GM18951 (cell line): ENCODE results near the gene RAET1E.
"Not testable (repeated sequence)": the region's sequence is repeated elsewhere in the genome, so short reads cannot be mapped to it uniquely, and the experiment has no call there.

Experiments used
- POLR2A ChIP-seq: IDR thresholded peaks from 4 replicates; pipeline ENCODE4 v1.6.1; 2011; ENCODE audit warnings: mild to moderate bottlenecking; ENCODE audit not compliant: insufficient read length, insufficient read depth; ENCODE audit errors: extremely low read depth
- in situ Hi-C: fragments of 300-500 bp; cut with MboI; formaldehyde crosslinking; loops from one replicate; pipeline ENCODE4 v1.12.0; 2022; ENCODE audit warnings: low sequenced_read_pairs, mixed read lengths, inconsistent platforms; ENCODE audit not compliant: unreplicated experiment

The RAET1E gene

DNA sequence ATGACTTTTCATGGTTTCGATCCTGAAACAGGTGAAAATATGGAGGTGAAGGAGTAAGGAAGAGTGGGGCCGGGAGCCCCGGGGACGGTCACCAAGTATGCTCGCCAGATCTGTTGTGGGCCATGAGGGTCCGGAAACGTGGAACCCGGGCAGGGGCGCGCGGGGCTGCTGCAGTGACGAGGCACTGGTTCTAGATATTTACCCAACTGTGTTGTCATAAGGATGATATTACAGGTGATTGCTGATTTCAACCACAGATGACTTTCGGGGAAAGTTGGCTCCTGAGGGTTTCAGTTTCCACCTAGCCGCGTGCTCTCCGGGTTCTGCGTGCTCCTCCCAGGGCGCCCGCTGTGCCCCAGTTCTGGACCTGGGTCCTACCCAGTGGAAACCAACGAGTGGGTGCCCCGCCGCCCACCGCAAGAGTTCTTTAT, 12.8 kb upstream of the RAET1E start:
- in situ Hi-C loops = no loop called here
- TF ChIP-seq POLR2A = no peak

DNA sequence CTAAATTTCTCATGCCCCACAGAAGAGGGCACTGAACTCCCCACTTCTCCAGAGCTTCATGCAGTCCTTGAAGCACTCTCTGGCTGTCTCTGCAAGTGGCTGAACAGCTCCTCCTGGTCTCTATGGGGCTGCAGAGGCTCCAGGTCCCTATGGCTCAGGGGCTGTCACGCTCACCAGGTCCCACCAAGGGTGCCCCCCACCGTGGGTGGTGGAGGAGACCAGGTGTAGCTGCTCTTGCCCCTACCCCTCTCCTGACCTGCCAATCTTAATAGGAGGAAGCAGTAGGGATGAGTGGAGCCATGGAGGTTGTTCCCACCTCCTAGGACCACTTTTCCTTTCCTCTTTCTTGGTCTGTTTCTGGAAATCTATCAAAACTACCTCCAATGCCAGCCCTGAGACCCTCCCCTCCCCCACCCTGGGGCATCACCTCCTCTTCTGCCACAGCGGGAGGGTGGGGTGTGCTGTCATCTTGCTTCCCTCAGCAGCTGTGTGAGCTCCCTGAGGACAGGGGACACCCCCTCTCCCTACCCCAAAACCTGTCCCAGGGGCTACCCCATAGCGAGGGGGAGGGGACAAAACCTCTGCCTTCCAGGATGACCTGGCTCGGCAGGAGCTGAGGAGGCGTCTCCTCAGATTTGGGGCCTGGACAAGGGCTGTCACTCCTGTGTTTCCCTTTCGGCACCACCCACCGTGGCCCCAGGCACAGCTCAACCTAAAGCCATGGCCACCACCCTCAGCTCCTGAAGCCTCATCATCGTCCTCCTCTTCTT, 12.0 kb upstream of the RAET1E start:
- in situ Hi-C loops = no loop called here
- no peak for TF ChIP-seq POLR2A

DNA sequence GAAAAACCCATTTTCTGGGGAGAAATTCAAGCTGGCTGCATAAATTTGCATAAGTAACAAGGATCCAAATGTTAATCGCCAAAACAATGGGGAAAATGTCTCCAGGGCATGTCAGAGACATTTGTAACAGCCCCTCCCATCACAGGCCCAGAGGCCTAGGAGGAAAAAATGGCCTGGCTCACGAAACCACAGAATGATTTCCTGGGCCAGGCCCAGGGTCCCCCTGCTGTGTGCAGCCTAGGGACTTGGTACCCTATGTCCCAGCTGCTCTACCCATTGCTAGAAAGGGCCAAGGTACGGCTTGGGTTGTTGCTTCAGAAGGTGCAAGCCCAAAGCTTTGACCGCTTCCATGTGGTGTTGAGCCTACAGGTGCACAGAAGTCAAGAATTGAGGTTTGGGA, 10.6 kb upstream of the RAET1E start:
- in situ Hi-C loops = not testable (repeated sequence)

DNA sequence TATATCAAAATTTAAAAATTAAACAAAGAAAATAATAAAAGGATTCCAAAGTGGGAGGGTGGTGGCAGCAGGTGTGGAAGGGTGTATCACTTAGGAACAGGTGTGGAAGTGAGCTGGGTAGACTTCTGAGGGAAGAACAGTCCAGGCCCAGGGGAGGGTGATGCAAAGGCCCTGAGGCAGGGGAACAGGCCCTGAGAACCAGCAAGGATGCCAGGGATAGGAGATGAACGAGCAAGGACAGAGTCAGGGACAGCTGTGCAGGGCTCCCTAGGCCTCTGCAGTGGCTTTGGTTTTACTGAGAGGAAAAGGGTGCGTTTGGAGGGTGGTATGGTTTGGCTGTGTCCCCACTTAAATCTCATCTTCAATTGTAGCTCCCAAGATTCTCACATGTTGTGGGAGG, 9.4 kb upstream of the RAET1E start:
- in situ Hi-C loops = no loop called here
- TF ChIP-seq POLR2A = no peak

DNA sequence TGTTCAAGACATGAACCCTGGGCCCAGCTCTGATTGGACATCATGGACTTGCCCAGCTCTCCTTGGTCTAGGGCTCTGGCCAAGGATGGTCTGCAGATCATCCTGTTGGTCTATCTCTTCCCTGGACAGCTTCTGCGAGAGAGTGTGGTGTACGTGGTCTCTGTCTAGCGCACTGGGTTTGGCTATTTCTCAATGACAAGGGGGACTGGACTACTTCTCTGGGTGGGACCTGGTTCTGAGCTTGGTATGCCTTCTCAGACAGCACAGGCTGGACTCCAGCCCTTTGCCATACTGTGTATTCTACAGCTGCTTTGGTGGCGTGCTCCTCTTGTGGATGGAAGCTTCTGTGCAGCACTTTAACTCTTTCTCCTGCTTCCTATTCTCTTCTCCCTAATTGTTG, 8.5 kb upstream of the RAET1E start:
- in situ Hi-C loops = no loop called here

DNA sequence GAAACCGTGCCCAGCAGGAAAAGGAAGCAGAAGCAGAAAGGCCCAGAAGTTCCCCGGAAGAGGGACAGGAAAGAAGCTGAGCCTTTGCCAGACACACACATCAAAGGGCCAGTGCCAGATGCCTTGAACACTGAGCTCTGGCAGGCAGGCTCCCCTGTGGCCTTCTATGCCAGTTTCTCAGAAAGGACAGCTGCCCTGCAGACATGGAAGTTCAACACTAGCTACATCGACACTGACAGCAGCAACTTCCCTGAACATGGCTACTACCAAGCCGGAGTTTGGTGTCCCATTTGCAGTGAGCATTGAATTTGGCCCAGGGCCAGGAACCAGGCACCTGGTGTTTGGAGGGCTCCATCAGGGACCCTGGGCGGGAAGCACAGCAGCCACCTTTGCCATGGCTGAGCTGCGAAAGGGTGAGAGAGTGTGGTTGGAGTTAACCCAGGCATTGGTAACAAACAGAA, 8.0 kb upstream of the RAET1E start:
- in situ Hi-C loops = no loop called here
- no peak for TF ChIP-seq POLR2A

More for the DNA sequence above, 8.5 kb upstream of the RAET1E start:
- TF ChIP-seq POLR2A = no peak

DNA sequence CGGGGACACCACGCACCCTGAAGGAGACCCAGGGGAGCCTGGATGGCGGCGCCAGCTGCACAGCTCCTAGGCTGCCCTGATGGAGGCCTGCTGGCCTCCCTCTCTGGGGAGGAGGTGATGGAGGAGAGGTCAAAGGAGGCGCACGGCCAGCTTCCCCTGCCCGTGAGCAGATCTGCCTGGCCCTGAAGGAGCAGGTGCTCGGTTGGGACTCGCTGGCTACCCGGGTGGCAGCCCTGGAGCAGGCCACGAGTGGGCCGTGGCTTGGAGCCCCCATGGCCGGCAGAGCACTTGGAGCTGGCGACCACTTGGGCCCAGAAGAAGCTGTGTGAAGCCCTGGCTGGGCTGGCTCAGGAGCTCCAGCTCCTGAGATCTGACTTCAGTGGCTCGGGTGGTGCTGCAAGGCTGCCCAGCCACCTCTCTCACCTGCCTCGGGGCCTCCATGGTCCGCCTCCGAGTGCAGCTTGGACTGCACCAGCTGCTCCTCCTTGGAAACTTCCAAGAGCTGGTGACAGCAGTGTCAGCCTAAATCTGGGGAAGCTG, 7.5 kb upstream of the RAET1E start:
- TF ChIP-seq POLR2A = no peak
- in situ Hi-C loops = no loop called here

DNA sequence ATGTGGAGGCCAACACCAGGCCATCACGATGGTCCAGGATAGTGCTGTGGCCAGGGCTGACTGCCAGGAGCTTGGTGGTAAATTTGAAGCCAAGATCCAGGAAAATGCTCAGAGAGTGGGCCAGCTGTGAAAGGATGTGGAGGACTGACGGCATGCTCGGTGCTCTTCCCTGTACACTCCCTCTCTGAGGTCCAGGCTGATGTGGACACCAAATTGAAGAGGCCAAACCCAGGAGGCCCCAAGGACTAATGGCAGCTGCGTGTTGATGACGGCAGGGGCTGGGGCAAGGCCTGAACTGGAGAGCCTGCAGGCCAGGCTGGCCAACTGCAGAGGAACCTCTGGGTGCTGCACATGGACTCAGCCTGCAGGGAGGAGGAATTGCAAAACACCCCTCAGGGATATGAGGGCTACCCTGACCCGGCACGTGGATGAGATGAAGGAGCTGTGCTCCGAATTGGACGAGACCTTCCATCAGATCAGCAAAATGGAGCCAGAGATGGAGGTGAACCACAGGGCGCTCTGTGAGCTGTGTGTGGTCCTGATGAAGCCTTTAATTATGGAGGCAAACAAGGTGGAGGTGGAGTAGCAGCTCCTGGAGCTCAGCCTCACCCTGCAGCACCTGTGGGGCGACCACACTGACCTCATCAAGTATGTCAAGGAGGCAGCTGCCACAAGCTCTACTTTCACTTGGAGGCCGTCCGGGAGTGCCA, 6.9 kb upstream of the RAET1E start:
- in situ Hi-C loops = no loop called here
- no peak for TF ChIP-seq POLR2A

DNA sequence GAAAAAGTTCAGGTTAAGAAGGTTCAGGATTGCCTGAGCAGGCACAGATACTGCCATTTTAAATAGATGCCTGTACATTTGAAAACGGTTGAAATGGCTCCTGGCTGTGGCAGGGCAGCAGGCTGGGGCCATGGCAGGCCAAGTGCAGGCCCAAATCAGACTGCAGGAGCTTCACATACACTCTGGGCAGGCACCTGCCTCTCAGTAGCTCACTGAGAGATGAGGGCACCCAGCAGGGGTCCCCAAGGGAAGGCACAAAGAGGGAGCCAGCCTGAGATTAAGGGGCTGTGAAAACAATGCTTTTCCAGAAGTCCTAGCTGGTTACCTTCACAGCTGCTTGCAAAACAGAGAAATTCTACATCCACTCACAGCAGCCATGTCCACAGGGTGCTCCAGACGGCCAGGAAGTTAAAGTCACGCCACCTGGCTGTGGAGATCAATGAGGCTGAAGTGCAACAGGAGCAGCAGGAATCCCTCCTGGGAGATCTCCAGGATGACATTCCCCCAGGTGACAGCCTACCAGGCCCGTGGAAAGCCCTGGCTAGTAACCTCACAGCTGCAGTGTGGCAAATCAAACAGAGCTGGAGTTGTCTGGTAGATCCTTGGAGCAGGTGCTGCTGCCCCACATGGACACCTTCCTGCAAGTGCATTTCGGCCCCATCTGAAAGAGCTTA, 6.2 kb upstream of the RAET1E start:
- in situ Hi-C loops = no loop called here
- TF ChIP-seq POLR2A = no peak

DNA sequence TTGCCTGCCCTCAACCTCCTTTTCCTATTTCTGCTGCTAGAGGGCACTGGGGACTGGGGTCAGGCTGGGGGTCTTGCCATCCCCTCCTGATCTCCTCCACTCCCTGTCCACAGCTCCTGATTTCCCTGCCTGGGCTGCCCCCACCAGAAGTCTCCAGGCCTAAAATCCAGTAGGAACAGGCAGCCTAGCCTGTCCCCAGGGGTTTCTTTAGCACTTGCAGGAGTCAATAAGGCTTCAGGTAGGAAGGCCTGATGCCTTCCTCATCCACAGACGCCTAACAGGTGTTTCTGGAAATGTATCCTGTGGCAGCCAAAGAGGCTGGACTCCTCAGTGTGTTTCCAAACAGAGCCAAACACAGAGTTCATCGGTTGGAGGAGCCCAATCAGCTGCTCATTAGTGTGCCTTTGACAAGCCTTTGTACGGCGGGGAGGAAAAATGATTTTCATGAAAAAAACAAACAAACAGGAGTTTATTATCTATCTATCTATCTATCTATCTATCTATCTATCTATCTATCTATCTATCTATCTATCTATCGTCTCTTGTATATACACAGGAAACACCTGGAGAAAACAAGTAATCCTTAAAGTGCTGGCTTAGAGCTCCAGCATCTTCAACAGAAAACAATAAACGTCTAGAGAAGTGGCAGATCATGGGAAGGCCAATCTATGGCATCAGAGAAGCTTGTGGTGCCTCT, 3.7 kb upstream of the RAET1E start:
- in situ Hi-C loops = no loop called here
- no peak for TF ChIP-seq POLR2A

DNA sequence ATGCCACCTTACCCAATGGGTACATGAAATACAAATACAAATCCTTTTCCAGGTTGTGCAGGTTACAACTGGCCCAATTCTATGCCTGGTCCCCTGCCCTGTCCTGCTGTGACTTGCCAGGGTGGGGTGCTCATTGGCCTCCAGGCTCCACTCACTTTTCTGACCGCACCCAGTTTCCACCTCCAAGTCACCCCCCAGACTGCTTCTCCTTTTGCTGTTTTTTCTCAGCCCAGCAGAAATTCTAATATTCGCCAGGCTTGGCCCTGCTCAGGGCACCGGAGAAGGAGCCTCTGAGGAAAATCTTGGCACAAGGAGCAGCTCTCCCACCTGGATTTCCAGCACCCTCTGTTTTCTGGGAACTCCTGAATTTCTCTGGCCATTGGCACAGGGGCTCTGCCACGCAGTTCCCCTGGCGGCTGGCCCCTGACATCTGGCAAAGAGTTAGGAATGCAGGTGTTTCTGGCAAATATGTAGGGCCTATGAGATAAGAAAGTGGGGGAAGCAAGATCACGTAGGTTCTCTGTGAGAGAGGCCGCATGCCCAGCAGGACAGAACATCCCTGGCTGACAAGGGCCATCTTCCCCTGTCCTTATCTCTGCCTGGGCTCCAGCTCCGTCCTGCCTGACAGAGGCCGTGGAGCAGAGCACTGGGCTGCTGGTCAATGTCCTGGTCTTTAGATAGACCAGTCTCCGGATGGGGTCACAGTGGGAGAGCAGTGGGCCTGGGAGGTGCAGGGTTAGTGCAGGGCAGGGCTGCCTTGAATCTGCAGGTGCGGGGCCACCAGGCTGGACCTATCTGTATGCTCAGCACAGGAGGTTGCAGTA, 2.9 kb upstream of the RAET1E start:
- no peak for TF ChIP-seq POLR2A
- in situ Hi-C loops = no loop called here

DNA sequence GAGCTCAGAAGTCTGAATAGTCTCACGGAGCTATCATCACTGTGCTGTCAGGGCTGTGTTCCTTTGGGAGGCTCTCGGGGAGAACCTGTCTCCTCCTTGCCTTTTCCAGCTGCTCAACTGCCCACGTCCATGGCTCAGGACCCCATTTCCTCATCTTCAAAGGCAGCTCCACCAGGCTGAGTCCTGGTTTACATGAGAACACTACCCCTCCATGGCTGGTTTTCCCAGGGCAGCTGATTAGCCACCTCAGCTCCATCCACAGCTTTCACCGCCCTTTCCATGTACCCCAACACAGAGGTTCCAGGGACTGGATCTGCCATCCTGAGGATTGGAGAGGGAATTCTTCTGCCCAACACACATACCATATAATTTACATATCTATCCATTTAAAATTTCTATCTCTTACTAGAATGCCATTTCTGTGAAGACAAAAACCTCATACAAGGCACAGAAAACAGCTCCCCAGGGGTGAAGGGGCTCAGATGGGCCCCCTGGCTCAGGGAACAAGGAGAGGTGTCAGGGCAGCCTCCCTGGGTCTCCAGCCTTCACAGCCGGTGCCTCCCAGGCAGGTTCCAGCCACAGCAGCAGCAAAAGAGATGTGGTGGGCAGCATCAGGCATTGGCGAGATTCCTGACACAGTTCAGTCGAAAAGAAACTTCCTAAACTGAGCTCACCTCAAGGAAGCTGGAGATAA, 2.2 kb upstream of the RAET1E start:
- in situ Hi-C loops = no loop called here
- TF ChIP-seq POLR2A = no peak
